ENCODE results near the gene LIPT2.

The LIPT2 gene

GRCh38 chr11:74532501-74533246 lies 39.1 kb upstream of the LIPT2 start:
- no peaks in the 10 kb centered on the region for H3K36me3 ChIP-seq (replicated peaks in 1 of 2; ENCODE audit: control insufficient read depth in 2 of 2, insufficient read depth in 2 of 2, low read length in 2 of 2)
- no peak overlapping the region for H2BK5ac ChIP-seq (ENCODE audit: low read length)
- H3K27ac ChIP-seq (replicated peaks; ENCODE audit: low read length), result no peak overlapping the region
- H3K27me3 ChIP-seq (ENCODE audit: control insufficient read depth in 3 of 3, insufficient read depth in 3 of 3, low read depth in 1 of 3, low read length in 3 of 3), result no peaks in the 10 kb centered on the region
- H3K18ac ChIP-seq (ENCODE audit: low read length), result no peak overlapping the region
- H3K4me3 ChIP-seq (ENCODE audit: low read length in 2 of 2), result no peak overlapping the region
- H3K4me2 ChIP-seq (ENCODE audit: insufficient read depth, low read length, poor library complexity, severe bottlenecking), result no peak overlapping the region
- no peak overlapping the region for H3K9ac ChIP-seq (ENCODE audit: low read depth, low read length, poor library complexity)
- no peak overlapping the region for H2AK5ac ChIP-seq (ENCODE audit: low read depth, low read length)
- no peaks in the 10 kb centered on the region for H3K79me1 ChIP-seq (ENCODE audit: low read depth, low read length)
- H2BK12ac ChIP-seq (ENCODE audit: low read length), result no peak overlapping the region
- no peak overlapping the region for H3K23ac ChIP-seq (ENCODE audit: low read depth, low read length, poor library complexity)
- no peak overlapping the region for H3K14ac ChIP-seq (ENCODE audit: low read length)
- no peak overlapping the region for H2BK15ac ChIP-seq (ENCODE audit: low read length)
- WGBS, 2 donors (ENCODE audit: extremely low coverage in 2 of 2, insufficient read length in 2 of 2, insufficient replicate concordance in 1 of 2), result no CpG with 5 or more reads among the region's 5 CpGs
- H3K9me3 ChIP-seq (replicated peaks in 1 of 2; ENCODE audit: control insufficient read depth in 2 of 2, insufficient read depth in 1 of 2, low read depth in 1 of 2, low read length in 2 of 2), result no peaks in the 10 kb centered on the region
- no peak overlapping the region for H3K4ac ChIP-seq (ENCODE audit: low read length)
- no peak for DNase-seq (ENCODE audit: low spot score)
- no peak overlapping the region for H2BK120ac ChIP-seq (ENCODE audit: low read depth, low read length)
- H3K4me1 ChIP-seq (ENCODE audit: control insufficient read depth in 2 of 2, insufficient read depth in 1 of 2, low read depth in 1 of 2, low read length in 2 of 2), result no peaks in the 10 kb centered on the region
- H4K8ac ChIP-seq (ENCODE audit: low read depth, low read length), result no peak overlapping the region
- no peak overlapping the region for H2AFZ ChIP-seq (ENCODE audit: low read length)
- no peak overlapping the region for H4K91ac ChIP-seq (ENCODE audit: low read depth, low read length, poor library complexity)

- H4K91ac ChIP-seq (ENCODE audit: low read depth, low read length, poor library complexity), result no peak overlapping the region
- no peak overlapping the region for H2AK5ac ChIP-seq (ENCODE audit: low read depth, low read length)
- no peak overlapping the region for H3K4me2 ChIP-seq (ENCODE audit: insufficient read depth, low read length, poor library complexity, severe bottlenecking)
- no peak overlapping the region for H3K4me3 ChIP-seq (ENCODE audit: low read length in 2 of 2)
- H2BK120ac ChIP-seq (ENCODE audit: low read depth, low read length), result no peak overlapping the region
- no peak overlapping the region for H3K23ac ChIP-seq (ENCODE audit: low read depth, low read length, poor library complexity)
- no peaks in the 10 kb centered on the region for H3K36me3 ChIP-seq (replicated peaks in 1 of 2; ENCODE audit: control insufficient read depth in 2 of 2, insufficient read depth in 2 of 2, low read length in 2 of 2)
- H3K27me3 ChIP-seq (ENCODE audit: control insufficient read depth in 3 of 3, insufficient read depth in 3 of 3, low read depth in 1 of 3, low read length in 3 of 3), result peaks cover 0 to 18% (median 0%) of the 10 kb centered on the region in 3 experiments
- H3K14ac ChIP-seq (ENCODE audit: low read length), result no peak overlapping the region
- H3K27ac ChIP-seq (replicated peaks; ENCODE audit: low read length), result no peak overlapping the region
- H3K4me1 ChIP-seq (ENCODE audit: control insufficient read depth in 2 of 2, insufficient read depth in 1 of 2, low read depth in 1 of 2, low read length in 2 of 2), result no peaks in the 10 kb centered on the region
- no peak overlapping the region for H3K18ac ChIP-seq (ENCODE audit: low read length)
- H2BK5ac ChIP-seq (ENCODE audit: low read length), result no peak overlapping the region
- no peaks in the 10 kb centered on the region for H3K79me1 ChIP-seq (ENCODE audit: low read depth, low read length)
- no peaks in the 10 kb centered on the region for H3K9me3 ChIP-seq (replicated peaks in 1 of 2; ENCODE audit: control insufficient read depth in 2 of 2, insufficient read depth in 1 of 2, low read depth in 1 of 2, low read length in 2 of 2)
- H3K9ac ChIP-seq (ENCODE audit: low read depth, low read length, poor library complexity), result no peak overlapping the region
- no peak overlapping the region for H3K4ac ChIP-seq (ENCODE audit: low read length)
- no peak overlapping the region for H2BK15ac ChIP-seq (ENCODE audit: low read length)
- no peak overlapping the region for H4K8ac ChIP-seq (ENCODE audit: low read depth, low read length)
- DNase-seq (ENCODE audit: low spot score), result no peak
- WGBS, 2 donors (ENCODE audit: extremely low coverage in 2 of 2, insufficient read length in 2 of 2, insufficient replicate concordance in 1 of 2), result no CpG with 5 or more reads among the region's 2 CpGs
- H2BK12ac ChIP-seq (ENCODE audit: low read length), result no peak overlapping the region
- H2AFZ ChIP-seq (ENCODE audit: low read length), result no peak overlapping the region
These were observed 31.5 kb upstream of the LIPT2 start for GRCh38 chr11:74524978-74525377.

- Histone ChIP-seq H3K27me3 (ENCODE audit: control insufficient read depth in 3 of 3, insufficient read depth in 3 of 3, low read depth in 1 of 3, low read length in 3 of 3) (peaks cover 0 to 23% (median 0%) of the 10 kb centered on the region in 3 experiments), H3K23ac (ENCODE audit: low read depth, low read length, poor library complexity) (no peak overlapping the region), H2BK12ac (ENCODE audit: low read length) (no peak overlapping the region), H3K79me1 (ENCODE audit: low read depth, low read length) (no peaks in the 10 kb centered on the region), H2BK15ac (ENCODE audit: low read length) (no peak overlapping the region), H4K8ac (ENCODE audit: low read depth, low read length) (no peak overlapping the region), H3K4me1 (ENCODE audit: control insufficient read depth in 2 of 2, insufficient read depth in 1 of 2, low read depth in 1 of 2, low read length in 2 of 2) (no peaks in the 10 kb centered on the region), H2AFZ (ENCODE audit: low read length) (no peak overlapping the region), H3K9ac (ENCODE audit: low read depth, low read length, poor library complexity) (no peak overlapping the region), H2BK120ac (ENCODE audit: low read depth, low read length) (no peak overlapping the region), H3K27ac (replicated peaks; ENCODE audit: low read length) (no peak overlapping the region), H3K36me3 (replicated peaks in 1 of 2; ENCODE audit: control insufficient read depth in 2 of 2, insufficient read depth in 2 of 2, low read length in 2 of 2) (no peaks in the 10 kb centered on the region), H3K4me2 (ENCODE audit: insufficient read depth, low read length, poor library complexity, severe bottlenecking) (no peak overlapping the region), H3K14ac (ENCODE audit: low read length) (no peak overlapping the region), H3K18ac (ENCODE audit: low read length) (no peak overlapping the region), H2BK5ac (ENCODE audit: low read length) (no peak overlapping the region), H4K91ac (ENCODE audit: low read depth, low read length, poor library complexity) (no peak overlapping the region), H3K9me3 (replicated peaks in 1 of 2; ENCODE audit: control insufficient read depth in 2 of 2, insufficient read depth in 1 of 2, low read depth in 1 of 2, low read length in 2 of 2) (no peaks in the 10 kb centered on the region), H3K4me3 (ENCODE audit: low read length in 2 of 2) (no peak overlapping the region), H2AK5ac (ENCODE audit: low read depth, low read length) (no peak overlapping the region), H3K4ac (ENCODE audit: low read length) (no peak overlapping the region)
- DNase-seq (ENCODE audit: low spot score), result no peak
- WGBS, 2 donors (ENCODE audit: extremely low coverage in 2 of 2, insufficient read length in 2 of 2, insufficient replicate concordance in 1 of 2), result no CpG with 5 or more reads among the region's 5 CpGs
These were observed 31.0 kb upstream of the LIPT2 start for GRCh38 chr11:74524501-74524900.

- H2BK15ac ChIP-seq (ENCODE audit: low read length), result no peak overlapping the region
- no peaks in the 10 kb centered on the region for H3K4me1 ChIP-seq (ENCODE audit: control insufficient read depth in 2 of 2, insufficient read depth in 1 of 2, low read depth in 1 of 2, low read length in 2 of 2)
- H3K4ac ChIP-seq (ENCODE audit: low read length), result no peak overlapping the region
- no peaks in the 10 kb centered on the region for H3K36me3 ChIP-seq (replicated peaks in 1 of 2; ENCODE audit: control insufficient read depth in 2 of 2, insufficient read depth in 2 of 2, low read length in 2 of 2)
- no peak overlapping the region for H3K27ac ChIP-seq (replicated peaks; ENCODE audit: low read length)
- no peak overlapping the region for H3K23ac ChIP-seq (ENCODE audit: low read depth, low read length, poor library complexity)
- H3K4me2 ChIP-seq (ENCODE audit: insufficient read depth, low read length, poor library complexity, severe bottlenecking), result no peak overlapping the region
- H3K4me3 ChIP-seq (ENCODE audit: low read length in 2 of 2), result no peak overlapping the region
- H2AK5ac ChIP-seq (ENCODE audit: low read depth, low read length), result no peak overlapping the region
- H3K18ac ChIP-seq (ENCODE audit: low read length), result no peak overlapping the region
- no CpG with 5 or more reads among the region's 3 CpGs for WGBS, 2 donors (ENCODE audit: extremely low coverage in 2 of 2, insufficient read length in 2 of 2, insufficient replicate concordance in 1 of 2)
- no peak overlapping the region for H3K9ac ChIP-seq (ENCODE audit: low read depth, low read length, poor library complexity)
- no peak overlapping the region for H2BK5ac ChIP-seq (ENCODE audit: low read length)
- no peak overlapping the region for H2BK12ac ChIP-seq (ENCODE audit: low read length)
- H3K79me1 ChIP-seq (ENCODE audit: low read depth, low read length), result no peaks in the 10 kb centered on the region
- no peak for DNase-seq (ENCODE audit: low spot score)
- H2AFZ ChIP-seq (ENCODE audit: low read length), result no peak overlapping the region
- H4K91ac ChIP-seq (ENCODE audit: low read depth, low read length, poor library complexity), result no peak overlapping the region
- H2BK120ac ChIP-seq (ENCODE audit: low read depth, low read length), result no peak overlapping the region
- peaks cover 0 to 24% (median 0%) of the 10 kb centered on the region in 3 experiments for H3K27me3 ChIP-seq (ENCODE audit: control insufficient read depth in 3 of 3, insufficient read depth in 3 of 3, low read depth in 1 of 3, low read length in 3 of 3)
- H3K9me3 ChIP-seq (replicated peaks in 1 of 2; ENCODE audit: control insufficient read depth in 2 of 2, insufficient read depth in 1 of 2, low read depth in 1 of 2, low read length in 2 of 2), result no peaks in the 10 kb centered on the region
- no peak overlapping the region for H3K14ac ChIP-seq (ENCODE audit: low read length)
- H4K8ac ChIP-seq (ENCODE audit: low read depth, low read length), result no peak overlapping the region
These were observed 29.3 kb upstream of the LIPT2 start for GRCh38 chr11:74522776-74523175.

Measured in neuronal stem cell (in vitro differentiated cells).